H1 (cell line): ENCODE data around the gene IL26.

ENCODE experiments used
- CHD2 ChIP-seq: IDR thresholded peaks from 2 replicates; pipeline ENCODE4 v1.6.1; 2012; ENCODE audit warnings: low read length, improper control_type of control experiment
- EP300 ChIP-seq, 2 experiments: IDR thresholded peaks; 1 replicate in 1 of 2; 2 replicates in 1 of 2; pipeline ENCODE4 v1.6.1; 2011 to 2012; ENCODE audit warnings: low read depth in 2 of 2, low read length in 2 of 2, mild to moderate bottlenecking in 2 of 2, borderline replicate concordance in 1 of 2, inconsistent platforms in 1 of 2, moderate library complexity in 1 of 2
- NRF1 ChIP-seq: IDR thresholded peaks from 2 replicates; pipeline ENCODE4 v1.6.1; 2011; ENCODE audit warnings: mild to moderate bottlenecking, low read depth, low read length, improper control_type of control experiment
- RAD21 ChIP-seq, 2 experiments: IDR thresholded peaks in 1 of 2; conservative IDR thresholded peaks in 1 of 2; 2 replicates each; pipeline ENCODE4 v1.6.1; 2011; ENCODE audit warnings: low read depth in 2 of 2, low read length in 2 of 2, improper control_type of control experiment in 1 of 2, inconsistent platforms in 1 of 2, mild to moderate bottlenecking in 1 of 2, moderate library complexity in 1 of 2
- ZNF274 ChIP-seq: IDR thresholded peaks from 2 replicates; pipeline ENCODE4 v1.7.0; 2012; ENCODE audit warnings: low read length, borderline replicate concordance; ENCODE audit errors: extremely low read depth

DNA sequence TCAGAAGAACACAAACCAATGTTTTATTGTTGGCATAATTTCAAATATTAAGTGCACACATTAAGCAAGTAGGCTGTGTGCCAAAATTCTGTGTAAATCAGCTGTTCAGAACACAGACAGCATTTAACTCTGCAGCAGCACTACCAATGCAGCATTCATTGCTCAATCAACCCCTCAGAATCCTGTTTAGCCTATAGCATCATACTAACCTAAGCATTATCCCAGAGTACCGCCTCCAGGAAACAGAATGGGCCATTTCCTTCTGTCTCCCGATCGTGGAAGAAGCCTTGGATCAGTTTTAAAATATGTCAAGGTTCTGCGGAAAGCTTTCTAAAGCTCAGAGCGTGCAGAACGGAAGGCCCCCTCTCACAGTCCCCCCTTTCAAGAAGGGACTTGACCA lies 3.3 kb downstream of the IL26 start:
- TF ChIP-seq ZNF274 (no peak), RAD21 (IDR thresholded peaks at IDR 0.05 in 1 of 2, conservative IDR thresholded peaks at IDR 0.05 in 1 of 2; ENCODE audit: low read depth in 2 of 2, low read length in 2 of 2) (no peak), NRF1 (no peak), CHD2 (no peak), EP300 (IDR thresholded peaks at IDR 0.05; ENCODE audit: borderline replicate concordance in 1 of 2, low read depth in 2 of 2, low read length in 2 of 2) (no peak)
